HG03575 (cell line): ENCODE data around the gene CADM2.
"Not testable (repeated sequence)": the region's sequence is repeated elsewhere in the genome, so short reads cannot be mapped to it uniquely, and the experiment has no call there.

Experiments
- ATAC-seq: cut with Tn5 transposase; IDR thresholded peaks from one replicate; pipeline ENCODE4 v1.9.1; 2021; ENCODE audit not compliant: unreplicated experiment, insufficient number of reproducible peaks, low FRiP score; ENCODE audit errors: extremely low read depth

Gene CADM2

DNA sequence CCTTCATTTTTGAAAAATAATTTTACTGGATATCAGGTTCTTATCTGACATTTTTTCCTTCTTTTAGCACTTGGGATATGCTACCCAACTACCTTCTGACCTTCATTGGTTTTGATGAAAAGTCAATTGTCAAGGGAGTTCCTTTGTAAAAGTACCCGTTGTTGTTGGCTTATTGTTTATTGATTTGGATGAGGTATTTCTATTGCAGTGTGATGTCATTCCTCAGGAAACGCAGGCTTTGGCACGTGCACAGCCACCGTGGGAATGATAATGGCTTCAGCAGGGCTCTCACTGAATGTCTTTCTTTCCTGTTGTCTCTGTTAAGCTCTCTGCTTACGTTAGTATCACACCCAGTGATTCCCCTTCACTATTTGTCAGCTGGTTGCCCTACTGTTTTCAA lies 944.6 kb downstream of the CADM2 start:
- no peak for ATAC-seq

DNA sequence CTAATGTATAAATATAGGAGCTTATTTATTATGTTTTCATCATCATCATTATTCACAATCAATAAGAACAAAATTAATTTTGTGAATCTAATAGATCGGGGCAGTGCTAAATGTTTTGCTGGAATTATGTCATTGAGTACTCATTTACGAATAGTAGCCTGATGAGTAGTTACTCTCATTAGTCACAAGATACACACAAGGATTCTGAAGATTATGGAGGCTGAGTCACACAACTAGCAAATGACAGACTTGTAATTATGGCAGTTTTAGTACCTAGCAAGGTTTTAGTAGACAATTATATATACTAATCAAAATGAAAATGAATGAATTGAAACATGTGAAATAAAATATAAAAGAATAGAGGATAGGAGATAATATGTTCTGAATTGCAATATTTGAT lies 954.2 kb downstream of the CADM2 start:
- ATAC-seq: no peak

DNA sequence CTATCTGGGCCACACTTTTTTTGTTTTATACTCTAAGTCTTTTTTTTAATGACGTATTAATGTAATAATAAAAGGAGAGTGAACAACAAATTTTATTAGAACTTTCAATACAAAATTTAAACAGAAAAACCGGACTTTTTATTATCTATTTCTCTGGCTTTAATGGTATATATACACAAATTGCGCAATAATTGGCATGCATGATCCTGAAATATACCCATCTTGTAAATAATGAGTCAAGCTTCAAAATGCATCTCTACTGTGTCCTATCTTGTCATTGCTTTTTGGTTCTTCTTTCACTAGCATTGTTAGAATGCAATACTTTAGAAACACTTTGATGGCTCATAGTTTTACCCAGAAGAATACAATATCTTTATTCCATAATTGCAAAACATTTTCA lies 963.6 kb downstream of the CADM2 start:
- no peak for ATAC-seq

DNA sequence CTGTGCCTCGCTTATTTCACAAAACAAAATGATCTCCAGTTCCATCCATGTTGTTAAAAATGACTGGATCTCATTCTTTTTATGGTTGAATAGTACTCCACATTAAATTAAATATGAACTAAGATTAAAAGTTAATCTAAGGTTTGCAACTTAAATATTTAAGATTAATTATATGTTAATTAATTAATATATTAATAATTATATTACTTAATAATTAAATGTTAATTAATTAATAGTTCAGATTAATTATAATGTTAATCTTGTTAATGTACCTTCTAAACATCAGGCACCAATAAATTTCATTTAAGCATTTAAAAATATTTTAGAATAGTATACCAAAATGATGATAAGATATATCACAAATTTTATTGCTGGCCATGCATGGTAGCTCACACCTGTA lies 971.9 kb downstream of the CADM2 start:
- ATAC-seq: no peak

DNA sequence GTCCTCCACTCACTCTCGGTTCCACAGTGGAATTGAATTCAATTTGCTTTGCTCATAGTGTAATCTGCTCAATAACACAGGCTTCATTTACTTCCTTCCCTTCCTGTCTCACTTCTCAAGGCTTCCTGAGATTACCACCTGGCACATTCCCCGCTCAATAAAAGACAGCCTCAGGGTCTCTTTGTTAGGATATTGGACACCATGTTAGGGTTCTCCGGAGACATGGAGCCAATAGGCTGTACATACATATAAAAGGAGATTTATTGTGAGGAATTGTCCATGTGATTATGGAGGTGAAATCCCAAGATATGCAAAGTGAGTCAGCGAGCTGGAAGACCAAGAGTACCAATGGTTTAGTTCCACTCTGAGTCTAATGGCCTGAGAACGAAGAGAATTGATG lies 974.5 kb downstream of the CADM2 start:
- no peak for ATAC-seq

DNA sequence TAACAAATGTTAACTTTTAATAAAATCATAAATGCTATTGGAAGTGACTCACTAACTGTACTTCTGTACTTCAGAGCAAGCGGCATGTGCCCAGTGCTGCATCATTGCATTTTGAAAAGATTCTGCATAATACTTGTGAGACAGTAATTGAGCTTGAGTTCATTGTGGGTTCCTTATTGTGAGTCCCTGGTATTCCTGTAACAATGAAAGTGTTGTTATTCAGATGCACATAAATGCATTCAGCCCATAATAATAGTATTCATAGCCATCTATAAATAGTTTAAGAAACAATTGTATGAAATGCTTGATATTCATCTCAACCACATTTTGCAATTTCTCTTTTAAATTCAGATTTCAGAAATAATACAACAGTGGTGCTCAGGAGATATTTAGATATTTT lies 976.4 kb downstream of the CADM2 start:
- no peak for ATAC-seq

DNA sequence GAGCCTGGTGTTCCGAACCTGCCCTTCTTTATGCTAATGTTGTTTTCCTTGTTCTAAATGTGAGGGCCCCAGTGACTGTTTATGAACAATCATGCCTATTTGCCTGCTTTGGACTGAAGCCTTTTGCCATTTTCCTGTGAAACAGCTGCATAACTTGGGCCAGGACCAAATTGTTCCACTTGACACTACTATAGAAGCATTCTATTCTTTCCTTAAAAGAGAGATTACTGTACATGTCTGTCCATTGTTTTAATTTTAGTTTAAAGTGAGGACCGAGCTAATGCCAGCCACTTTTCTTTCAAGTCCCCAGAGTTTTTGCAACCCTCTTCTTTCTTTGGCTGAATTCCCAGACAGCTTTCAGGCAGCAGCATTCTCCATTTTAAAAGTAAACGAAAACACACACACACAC lies 980.3 kb downstream of the CADM2 start:
- no peak for ATAC-seq

DNA sequence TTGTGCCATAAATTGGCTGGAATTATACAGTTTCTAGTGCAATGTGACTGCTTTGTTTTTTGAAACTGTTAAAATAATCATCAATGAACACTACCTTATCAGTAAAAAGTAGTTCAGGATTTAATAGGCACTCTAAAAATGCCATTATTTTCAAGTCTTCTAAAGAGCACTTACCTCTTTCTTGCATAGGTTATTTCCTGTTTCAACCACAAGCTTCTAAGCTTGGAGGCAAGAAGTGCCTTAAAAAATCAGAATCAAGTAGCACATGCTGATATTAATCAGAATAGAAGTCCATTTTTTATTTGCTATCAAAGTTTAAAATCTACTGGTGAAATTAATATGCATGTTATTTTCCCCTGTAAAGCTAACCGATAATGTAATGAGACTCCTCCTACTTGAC lies 991.6 kb downstream of the CADM2 start:
- no peak for ATAC-seq

DNA sequence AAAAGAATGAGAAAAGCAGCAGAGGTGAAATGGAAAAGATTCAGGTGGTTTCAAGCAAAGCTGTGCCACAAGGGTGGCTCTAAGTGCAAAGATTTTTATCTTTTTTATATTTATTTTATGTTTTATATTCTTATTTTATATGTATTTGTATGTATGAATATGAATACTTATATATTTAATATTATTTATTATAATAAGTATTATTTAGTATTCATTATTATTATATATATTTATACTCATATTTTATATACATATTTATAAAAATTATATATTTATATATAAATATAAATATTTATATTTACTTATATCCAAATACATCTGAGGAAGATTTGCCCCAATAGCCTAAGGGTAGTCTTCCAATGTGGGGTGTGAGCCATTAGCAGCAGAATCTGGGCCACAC lies 1002.0 kb downstream of the CADM2 start:
- no peak for ATAC-seq

DNA sequence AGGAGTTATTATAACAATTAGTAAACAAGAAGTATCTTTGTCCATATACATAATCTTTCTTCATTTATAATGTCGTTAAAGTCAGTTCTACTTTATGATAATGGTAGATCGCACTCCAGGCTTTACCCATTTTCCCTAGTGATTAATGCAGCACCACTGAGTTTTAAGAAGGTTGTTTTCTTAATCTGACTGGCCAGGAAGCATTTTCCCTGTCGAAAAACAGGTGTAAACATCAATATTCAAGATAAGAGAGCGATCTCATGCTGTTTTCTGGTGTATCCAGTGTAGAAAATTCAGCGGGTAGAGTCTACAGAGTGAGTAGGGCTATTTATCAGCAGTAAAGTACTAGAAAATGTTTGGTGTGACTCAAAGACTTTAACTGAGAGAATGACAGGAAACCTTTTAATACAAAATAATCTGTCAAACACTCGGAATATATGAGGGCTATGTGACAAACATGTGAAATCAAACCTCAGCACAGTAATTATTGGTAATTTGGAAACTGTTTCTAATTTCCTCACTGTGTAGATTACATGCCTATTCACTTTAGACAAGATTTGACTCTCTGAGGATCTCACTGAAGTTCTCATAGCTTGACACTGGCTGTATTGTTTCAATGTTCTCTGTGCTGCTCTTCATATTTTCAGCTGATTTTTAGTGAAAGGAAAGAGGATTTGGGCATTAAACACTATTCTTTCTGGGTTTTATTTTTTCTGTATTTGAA lies 1019.0 kb downstream of the CADM2 start:
- no peak for ATAC-seq

DNA sequence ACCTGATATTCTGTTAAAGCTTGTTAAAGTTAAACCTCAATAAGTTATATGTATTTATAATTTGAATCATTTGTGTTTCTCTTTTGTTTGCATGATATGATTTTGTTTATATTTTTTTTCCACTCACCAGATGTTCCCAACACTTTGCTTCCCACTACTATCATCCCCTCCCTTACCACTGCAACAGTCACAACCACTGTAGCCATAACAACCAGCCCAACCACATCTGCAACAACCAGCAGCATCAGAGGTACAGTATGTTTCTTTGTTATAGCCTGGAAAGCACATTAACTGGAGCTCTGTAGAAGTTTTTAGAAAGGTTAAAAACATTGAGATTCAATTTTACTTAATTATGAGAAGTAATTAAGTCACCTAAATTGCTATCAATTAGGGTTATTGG lies 1020.2 kb downstream of the CADM2 start:
- ATAC-seq: no peak

DNA sequence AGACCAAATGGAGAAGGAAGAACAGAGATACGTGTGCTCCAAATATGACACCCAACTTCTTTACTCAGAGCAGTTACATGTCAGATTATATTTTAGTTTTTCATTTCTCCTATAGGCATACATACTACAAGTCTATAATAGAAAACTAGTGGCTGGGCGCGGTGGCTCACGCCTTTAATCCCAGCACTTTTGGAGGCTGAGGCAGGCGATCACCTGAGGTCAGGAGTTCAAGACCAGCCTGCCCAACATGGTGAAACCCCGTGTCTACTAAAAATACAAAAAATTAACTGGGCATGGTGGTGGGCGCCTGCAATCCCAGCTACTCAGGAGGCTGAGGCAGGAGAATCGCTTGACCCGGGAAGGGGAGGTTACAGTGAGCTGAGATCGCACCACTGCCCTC lies 1030.8 kb downstream of the CADM2 start:
- ATAC-seq: not testable (repeated sequence)

DNA sequence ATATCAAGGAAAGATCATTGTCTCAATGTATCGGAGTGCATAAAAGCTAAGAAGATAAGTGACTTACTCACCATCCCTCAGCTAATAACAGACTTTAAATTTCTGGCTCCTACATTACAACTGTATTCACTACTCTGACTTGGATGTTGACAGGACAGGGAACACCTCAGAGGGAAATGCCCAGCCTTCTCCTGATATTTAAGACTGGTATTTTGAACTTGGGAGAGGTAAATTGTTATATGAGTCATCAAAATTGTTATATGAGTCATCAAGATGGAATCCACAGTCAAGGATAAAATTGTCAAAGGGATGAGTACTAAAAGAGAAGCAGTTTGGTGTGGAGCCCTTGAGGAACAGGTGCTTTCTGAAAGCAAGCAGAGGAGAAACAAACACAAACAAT lies 1070.8 kb downstream of the CADM2 start:
- ATAC-seq: no peak

DNA sequence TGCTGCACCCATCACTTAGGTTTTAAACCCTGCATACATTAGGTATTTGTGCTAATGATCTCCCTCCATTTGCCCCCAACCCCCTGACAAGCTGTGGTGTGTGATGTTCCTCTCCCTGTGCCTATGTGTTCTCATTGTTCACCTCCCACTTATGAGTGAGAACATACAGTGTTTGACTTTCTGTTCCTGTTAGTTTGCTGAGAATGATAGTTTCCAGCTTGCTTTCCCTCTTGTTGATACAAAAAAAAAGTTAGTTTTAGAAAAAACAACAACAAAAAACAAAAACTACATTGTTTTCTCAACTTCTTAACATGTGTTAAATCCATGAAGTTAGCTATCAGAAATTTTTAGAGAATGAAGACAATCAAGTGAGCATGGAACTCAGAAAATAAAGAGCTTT lies 1079.1 kb downstream of the CADM2 start:
- no peak for ATAC-seq

DNA sequence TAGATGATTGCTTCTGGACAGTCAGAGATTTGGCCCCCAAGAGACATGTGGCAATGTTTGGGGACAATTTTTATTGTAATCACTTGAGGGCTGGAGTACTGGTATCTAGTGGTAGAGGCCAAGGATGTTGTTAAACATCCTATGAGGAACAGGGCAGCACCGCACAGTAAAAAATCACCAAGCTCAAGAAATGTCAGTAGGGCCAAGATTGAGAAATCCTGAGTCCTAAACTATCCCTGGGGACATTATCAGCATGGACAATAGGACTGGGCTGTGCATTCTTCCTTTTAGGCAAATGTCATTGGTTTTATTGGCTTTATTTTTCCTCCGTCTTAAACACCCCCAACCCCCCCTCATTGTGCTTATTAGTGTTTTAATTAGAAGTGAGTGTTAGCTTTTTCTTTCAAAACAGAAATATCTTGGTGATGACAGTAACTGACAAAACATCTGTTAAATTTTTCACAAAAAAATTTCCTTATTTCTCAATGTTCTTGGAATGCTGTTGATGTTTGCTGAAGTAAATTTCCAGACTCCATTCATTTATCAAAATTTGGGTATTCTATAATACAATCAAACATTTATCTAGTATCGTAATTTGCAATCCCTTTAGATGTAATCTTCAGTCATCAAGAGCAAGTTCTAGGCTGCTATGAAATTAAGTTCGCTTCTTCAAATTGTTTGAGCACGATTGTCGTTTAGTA lies 1087.8 kb downstream of the CADM2 start:
- ATAC-seq: no peak

DNA sequence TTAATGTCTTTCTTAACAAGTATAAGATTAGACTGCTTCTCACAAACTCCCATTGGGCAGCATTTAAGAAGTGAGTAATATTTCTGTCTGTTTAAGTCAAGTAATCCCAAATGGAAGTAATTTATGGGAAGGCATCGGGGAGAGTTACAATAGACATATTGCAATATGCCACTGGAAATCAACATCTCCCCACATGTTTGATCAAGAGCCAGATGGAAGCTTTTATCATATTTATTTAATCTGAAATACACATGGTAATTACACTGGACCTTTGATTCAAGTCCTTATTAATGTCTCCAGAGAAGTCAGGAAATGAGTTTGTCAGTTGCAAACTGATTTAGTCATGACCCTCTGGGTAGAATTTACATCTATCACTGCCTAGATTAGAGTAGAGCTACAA lies 1088.4 kb downstream of the CADM2 start:
- no peak for ATAC-seq

DNA sequence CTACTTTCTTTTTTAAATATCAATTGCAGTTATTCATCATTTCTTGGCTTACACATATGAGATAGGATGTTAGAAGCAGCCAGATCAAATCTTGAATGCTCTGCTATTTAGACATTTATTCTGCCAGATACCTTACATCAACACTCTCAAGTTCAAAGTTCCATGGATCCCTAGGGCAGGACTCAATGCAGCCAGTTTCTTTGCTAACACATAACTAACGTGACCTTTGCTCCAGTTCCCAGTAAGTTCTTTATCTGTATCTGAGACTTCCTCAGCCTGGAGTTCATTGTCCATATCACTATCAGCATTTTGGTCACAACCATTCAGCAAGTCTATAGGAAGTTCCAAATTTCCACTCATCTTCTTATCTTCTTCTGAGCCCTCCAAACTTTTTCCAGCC lies 1092.3 kb downstream of the CADM2 start:
- ATAC-seq: no peak

DNA sequence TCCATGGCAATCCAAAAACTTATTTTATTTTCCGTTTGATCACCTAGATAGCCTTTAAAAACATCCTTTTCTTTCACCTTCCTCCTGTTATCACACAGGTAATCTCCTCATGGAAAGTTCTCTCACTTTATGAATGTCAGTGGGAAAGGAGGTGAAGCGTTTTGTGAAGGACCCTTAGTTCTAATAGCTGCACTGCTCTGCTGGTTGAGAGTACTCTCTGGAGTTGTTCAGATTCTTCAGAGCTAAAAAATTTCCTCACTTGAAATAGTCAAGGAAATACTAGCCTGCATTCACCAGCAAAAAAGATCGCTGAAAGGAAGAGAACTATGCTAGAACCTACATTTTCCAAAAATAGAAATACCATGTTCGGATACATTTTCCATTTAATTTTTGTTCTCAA lies 1097.2 kb downstream of the CADM2 start:
- no peak for ATAC-seq

DNA sequence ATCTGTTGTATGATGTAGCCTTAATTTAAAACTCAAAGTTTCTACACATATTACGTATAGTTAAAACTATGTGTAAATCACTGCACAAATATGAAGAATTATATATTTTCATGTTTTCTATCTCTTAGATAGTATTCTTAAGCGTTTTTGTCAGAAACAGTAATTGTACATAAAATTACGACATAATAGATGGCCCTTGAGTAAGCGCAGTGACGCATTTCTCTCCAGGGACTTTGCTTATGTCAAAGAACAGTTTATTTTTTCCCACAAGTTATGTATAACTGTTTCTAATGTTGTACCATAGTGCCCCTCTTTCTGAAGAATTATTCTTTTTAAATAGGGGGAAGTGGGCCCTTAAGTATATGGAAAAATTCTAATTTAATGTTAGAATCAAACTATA lies 1098.2 kb downstream of the CADM2 start:
- ATAC-seq: no peak

DNA sequence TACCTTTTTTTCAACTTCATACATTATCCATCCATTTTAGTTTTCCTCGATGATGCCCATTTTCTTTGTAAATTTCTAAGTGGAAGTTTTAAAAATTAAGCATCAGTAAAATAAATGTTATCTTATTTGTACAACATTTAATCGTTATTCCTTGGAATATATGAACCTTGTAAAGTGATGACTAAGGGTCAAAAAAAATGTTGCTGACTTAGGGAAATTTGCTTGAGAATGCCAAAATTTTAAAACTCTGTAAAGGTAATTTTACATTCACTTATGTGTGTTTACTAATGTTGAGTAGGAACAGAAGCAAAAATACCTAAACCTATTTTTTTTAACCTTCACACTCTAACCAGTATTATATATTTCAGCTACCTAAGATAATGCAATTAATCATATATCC lies 1115.0 kb downstream of the CADM2 start:
- no peak for ATAC-seq
